Stomach smooth muscle (tissue), 2 donors: ENCODE measurements around the gene ELK4.

Source experiments
- H3K27ac ChIP-seq: one replicate; pipeline ENCODE4 v1.7.0; 2013; ENCODE audit warnings: mild to moderate bottlenecking, low read length, inconsistent platforms
- H3K27me3 ChIP-seq, 2 donors: one replicate each; pipeline ENCODE4 v1.7.0; 2013; ENCODE audit warnings: low read length in 2 of 2; ENCODE audit not compliant: insufficient read depth in 2 of 2, control insufficient read depth in 1 of 2
- H3K36me3 ChIP-seq, 2 donors: one replicate each; pipeline ENCODE4 v1.7.0; 2013; ENCODE audit warnings: low read length in 2 of 2; ENCODE audit not compliant: control insufficient read depth in 2 of 2, insufficient read depth in 2 of 2
- H3K4me1 ChIP-seq: one replicate; pipeline ENCODE4 v1.7.0; 2013; ENCODE audit warnings: low read length; ENCODE audit not compliant: control insufficient read depth, insufficient read depth
- H3K4me3 ChIP-seq, 2 donors: one replicate each; pipeline ENCODE4 v1.7.0; 2013; ENCODE audit warnings: low read length in 2 of 2
- H3K9ac ChIP-seq, 2 donors: one replicate each; pipeline ENCODE4 v1.7.0; 2013; ENCODE audit warnings: low read length in 2 of 2, mild to moderate bottlenecking in 1 of 2
- H3K9me3 ChIP-seq, 2 donors: one replicate each; pipeline ENCODE4 v1.7.0; 2013; ENCODE audit warnings: low read length in 2 of 2; ENCODE audit not compliant: control insufficient read depth in 2 of 2
- donor health status: healthy.
- donor health status: Pancreatic carcinoma.

Gene ELK4

DNA sequence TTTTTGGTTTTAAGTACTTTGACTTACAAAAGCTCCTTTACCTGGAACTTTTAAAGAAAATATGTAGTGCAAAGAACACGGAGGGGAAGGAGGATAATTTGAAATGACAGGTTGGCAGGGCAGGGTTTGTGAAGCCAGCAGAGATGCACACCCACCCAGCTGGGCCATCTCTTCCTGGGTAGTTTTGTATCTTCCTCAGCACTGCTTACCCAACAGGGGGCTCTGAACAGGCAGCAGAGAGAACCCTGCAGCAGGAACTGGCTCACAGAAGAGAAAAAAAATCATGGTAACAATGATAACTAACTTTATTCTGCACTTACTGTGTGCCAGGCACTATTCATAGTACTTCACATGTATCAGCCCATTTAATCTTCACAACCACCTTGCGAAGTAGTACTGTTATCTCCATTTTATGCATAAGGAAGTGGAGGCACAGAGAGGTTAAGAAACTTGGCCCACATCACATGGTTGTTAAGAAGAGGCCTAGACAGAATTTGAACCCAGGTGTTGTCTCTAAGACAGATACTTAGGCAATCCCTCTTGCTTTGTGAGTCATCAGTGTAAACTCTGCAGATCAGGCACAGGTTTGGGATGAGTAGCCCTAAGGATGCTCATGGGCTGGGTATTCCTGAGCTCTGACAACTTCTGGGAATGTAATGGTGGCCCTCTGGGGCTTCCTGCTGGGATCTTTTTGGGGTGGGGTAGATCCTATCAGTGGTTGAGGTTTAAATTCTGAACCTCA is 60.8 kb downstream of the ELK4 start:
- Histone ChIP-seq H3K36me3 (no peaks in the 10 kb centered on the region), H3K9me3 (no peaks in the 10 kb centered on the region), H3K4me3 (no peak overlapping the region), H3K9ac (no peak overlapping the region), H3K27ac (no peak overlapping the region), H3K27me3 (peaks cover 26 to 31% of the 10 kb centered on the region in 2 donors), H3K4me1 (peaks cover 5% of the 10 kb centered on the region)

DNA sequence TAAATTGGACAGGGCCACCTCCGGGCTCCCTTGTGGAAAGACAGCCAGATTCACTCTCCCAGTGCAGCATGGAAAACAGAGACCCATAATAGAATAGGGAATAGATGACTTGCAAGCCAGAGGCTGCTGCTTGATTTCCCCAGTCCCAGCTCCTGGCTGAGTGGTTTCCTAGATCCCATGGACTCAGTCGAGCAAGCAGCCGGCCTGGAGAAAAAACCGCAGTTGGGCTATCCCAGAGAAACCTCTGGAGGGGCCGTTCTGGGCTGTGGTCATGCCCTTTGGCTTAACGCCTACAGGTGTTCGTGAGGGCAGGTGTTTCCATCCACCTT is 61.7 kb downstream of the ELK4 start:
- Histone ChIP-seq H3K9me3 (no peaks in the 10 kb centered on the region), H3K36me3 (no peaks in the 10 kb centered on the region), H3K4me1 (peaks cover 3% of the 10 kb centered on the region), H3K9ac (no peak overlapping the region), H3K27ac (no peak overlapping the region), H3K4me3 (no peak overlapping the region), H3K27me3 (peaks cover 26 to 29% of the 10 kb centered on the region in 2 donors)

DNA sequence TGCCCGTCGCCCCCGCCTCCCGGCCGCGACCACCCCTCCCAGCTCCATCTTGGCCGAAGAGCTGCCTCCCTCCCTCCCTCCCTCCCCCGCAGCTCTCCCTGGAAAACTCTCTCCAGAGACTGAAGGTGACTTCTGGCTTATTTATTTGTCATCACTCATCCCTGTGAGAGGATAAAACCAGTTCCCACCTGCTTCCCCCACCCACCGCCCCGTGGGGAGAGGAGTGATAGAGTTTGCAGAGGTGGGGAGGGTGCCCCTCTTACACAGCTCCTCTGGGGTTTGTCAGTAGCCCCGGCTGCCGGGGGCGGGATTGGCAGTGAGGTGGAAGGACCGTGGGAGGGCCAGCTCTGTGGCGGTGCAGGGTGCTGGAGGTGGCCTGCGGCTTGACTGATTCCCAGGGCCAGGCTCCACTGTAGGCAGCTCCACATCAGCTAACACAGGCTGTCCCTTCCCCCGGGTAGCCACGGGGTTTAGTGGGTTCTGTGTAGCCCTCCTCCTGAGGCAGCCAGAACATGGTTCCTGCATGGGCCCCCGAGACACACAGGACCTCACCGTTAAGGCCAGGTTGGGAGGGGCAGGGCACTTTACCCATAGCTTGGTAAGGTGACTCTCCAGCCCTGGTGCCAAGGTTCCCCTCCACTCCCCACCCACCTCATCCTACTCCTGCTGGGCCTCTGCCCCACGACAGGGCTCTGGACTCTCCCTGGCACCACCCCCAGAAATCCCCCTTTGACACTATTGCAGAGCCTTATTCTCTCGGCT is 62.2 kb downstream of the ELK4 start:
- H3K4me3 ChIP-seq = no peak overlapping the region
- peaks cover 3% of the 10 kb centered on the region for H3K4me1 ChIP-seq
- H3K9me3 ChIP-seq = no peaks in the 10 kb centered on the region
- no peaks in the 10 kb centered on the region for H3K36me3 ChIP-seq
- H3K27me3 ChIP-seq = peaks cover 27 to 29% of the 10 kb centered on the region in 2 donors
- H3K9ac ChIP-seq = no peak overlapping the region
- no peak overlapping the region for H3K27ac ChIP-seq

DNA sequence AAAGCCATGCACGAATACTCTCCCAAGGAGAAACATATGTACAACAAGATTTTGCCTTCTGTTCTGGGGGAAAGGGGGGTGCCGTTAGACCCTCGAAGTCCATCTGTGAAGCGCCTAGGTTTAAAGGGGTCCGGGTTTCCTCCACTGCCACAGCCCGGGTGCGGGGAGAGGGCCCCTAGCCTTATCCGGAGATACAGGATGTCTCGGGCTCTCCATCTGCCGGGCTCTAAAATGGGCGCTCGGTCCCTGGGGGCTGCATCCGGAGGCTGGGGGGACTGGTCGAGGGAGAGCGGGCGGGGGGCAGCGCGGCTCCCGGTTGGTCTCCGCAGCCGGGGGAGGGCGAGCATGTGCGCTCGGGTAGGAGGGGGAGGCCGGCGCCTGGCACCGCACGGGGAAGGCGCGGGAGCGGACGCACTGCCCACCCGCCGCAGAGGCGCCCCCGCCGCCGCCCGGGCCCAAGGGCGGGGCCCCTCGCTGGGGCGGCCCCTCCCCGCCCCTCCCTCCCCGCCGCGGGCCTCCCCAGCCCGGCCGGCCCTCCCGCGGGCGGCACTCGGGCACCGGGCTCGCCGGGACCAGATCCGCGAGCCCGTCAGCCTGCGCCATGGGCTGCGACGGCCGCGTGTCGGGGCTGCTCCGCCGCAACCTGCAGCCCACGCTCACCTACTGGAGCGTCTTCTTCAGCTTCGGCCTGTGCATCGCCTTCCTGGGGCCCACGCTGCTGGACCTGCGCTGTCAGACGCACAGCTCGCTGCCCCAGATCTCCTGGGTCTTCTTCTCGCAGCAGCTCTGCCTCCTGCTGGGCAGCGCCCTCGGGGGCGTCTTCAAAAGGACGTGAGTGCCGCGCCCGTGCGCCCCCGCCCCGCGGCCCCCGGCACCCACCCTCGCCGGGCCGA is 63.1 kb downstream of the ELK4 start:
- Histone ChIP-seq H3K27ac (no peak overlapping the region), H3K4me1 (peaks cover 3% of the 10 kb centered on the region), H3K9ac (no peak overlapping the region)

DNA sequence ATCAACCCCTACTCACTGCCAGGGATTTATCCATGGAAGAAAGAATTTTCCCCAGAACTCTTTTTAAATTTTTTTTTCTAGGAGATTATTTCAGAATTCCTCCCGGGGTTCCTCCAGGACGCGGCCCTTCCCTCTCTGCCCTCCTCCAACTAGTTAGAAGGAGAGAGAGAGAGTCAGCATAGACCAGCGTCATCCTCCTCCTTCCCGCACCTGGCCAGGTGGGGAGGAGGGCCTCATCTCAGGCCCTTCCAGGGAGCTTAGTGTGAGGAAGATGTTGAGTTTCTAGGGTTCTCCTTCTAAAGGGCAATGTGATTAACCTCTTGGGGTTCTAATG is 63.7 kb downstream of the ELK4 start:
- Histone ChIP-seq H3K4me1 (peaks cover 3% of the 10 kb centered on the region), H3K9ac (no peak overlapping the region), H3K27me3 (peaks cover 29 to 35% of the 10 kb centered on the region in 2 donors), H3K9me3 (no peaks in the 10 kb centered on the region), H3K27ac (no peak overlapping the region), H3K36me3 (no peaks in the 10 kb centered on the region), H3K4me3 (peak overlapping the region in 1 of 2 donors; percentile 40)

More for the DNA sequence above, 63.1 kb downstream of the ELK4 start:
- Histone ChIP-seq H3K27me3 (peaks cover 29 to 34% of the 10 kb centered on the region in 2 donors), H3K36me3 (no peaks in the 10 kb centered on the region), H3K9me3 (no peaks in the 10 kb centered on the region), H3K4me3 (peak overlapping the region in 1 of 2 donors; percentile 65)

DNA sequence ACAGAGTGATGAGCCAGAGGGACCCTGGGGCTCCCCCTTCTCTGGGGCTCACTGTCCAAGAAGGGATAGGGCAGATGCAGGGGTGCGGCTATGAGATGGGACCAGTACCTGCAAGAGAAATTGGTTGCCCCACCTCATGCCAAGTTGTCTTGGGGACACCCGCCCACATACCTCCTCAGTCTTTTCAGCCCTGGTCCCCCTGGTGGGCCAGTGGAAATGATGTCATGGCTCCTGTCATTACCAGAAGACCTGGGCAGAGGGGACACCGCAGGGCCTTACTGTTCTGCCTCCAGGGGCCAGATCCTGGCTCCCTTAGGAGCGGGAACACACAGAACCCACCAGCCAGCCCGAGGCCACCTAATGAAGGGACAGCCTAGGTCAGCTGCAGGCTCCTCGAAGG is 64.1 kb downstream of the ELK4 start:
- peaks cover 3% of the 10 kb centered on the region for H3K4me1 ChIP-seq
- H3K4me3 ChIP-seq = no peak overlapping the region
- no peak overlapping the region for H3K9ac ChIP-seq
- no peaks in the 10 kb centered on the region for H3K9me3 ChIP-seq
- no peaks in the 10 kb centered on the region for H3K36me3 ChIP-seq
- peaks cover 28 to 35% of the 10 kb centered on the region in 2 donors for H3K27me3 ChIP-seq
- no peak overlapping the region for H3K27ac ChIP-seq

DNA sequence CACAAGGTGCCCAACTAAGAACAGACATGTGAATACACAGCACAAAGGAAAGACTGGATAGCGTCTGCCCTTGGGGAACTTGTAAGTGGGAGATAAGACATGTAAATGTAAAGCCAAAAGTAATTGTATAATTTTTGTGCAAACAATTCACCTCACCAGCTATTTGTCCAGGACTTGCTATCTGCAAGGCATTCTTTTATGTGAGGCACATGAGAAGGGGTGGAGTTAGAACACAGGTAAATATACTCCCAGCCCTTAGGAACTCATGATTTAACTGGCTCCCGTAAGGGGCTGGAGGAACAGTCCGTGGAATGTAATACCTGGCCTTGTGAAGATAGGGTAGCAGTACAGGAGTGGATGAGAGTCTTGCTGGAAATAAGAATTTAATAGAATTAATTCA is 66.0 kb downstream of the ELK4 start:
- no peak overlapping the region for H3K27ac ChIP-seq
- H3K27me3 ChIP-seq = peaks cover 24 to 26% of the 10 kb centered on the region in 2 donors
- H3K4me3 ChIP-seq = no peak overlapping the region

DNA sequence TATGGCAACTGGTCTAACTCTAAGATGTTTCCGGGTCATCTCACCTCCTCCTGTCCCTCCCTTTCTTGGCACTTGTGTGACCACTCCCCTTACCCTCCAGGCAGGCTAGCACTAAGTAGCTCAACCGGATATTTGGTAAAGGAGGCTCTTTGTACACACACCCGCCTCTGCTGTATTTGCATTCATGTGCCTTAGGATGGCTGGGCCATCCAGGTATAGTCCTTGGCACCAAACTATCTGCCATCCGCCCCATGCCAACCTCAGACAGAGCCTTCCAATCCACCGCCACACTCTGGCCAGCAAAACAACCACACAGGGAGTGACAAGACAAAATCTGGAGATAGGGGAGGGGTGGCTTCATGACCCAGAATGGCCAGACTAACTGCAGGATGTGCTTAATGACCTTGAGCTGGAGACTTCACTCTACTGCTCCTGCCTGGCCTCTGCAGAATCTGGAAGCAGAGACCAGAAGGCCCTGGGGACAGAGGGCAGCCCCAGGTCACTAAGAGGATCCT is 67.8 kb downstream of the ELK4 start:
- no peaks in the 10 kb centered on the region for H3K36me3 ChIP-seq
- H3K4me1 ChIP-seq = peaks cover 3% of the 10 kb centered on the region
- no peak overlapping the region for H3K27ac ChIP-seq
- H3K27me3 ChIP-seq = peaks cover 18 to 23% of the 10 kb centered on the region in 2 donors
- H3K9me3 ChIP-seq = peaks cover 8 to 16% of the 10 kb centered on the region in 2 donors
- no peak overlapping the region for H3K4me3 ChIP-seq
- H3K9ac ChIP-seq = no peak overlapping the region

More for the DNA sequence above, 66.0 kb downstream of the ELK4 start:
- Histone ChIP-seq H3K4me1 (peaks cover 3% of the 10 kb centered on the region), H3K36me3 (no peaks in the 10 kb centered on the region), H3K9ac (no peak overlapping the region), H3K9me3 (peaks cover 8 to 15% of the 10 kb centered on the region in 2 donors)

DNA sequence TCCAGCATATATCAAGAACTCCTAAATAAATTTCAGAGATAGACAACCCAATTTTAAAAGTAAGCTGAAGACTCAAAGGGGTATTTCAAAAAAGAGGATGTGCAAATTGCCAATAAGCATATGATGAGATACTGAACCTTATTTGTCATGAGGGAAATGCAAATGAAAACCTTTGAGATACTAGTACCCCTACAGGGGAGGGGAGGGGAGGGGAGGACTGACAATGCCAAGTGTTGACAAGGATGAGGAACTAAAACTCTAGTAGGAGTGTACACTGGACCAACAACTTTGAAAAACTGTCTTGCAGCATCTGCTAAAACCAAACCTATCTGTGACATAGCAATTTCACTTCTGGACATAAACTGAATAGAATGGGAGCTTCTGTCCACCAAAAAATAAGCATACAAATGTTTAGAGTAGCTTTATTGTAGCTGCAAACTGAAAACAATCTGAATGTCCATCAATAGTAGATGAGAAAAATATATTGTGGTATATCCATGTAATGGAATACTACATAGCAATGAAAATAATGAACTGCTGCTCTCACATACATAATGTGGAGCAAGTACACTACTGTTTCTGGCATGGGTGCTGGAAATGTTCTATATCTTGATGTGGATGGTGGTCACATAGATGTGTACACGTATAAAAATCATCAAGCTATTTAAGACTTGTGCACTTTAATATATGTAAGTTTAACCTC is 70.2 kb downstream of the ELK4 start:
- Histone ChIP-seq H3K4me1 (no peaks in the 10 kb centered on the region), H3K27ac (no peak overlapping the region), H3K36me3 (no peaks in the 10 kb centered on the region), H3K9me3 (peaks cover 8 to 16% of the 10 kb centered on the region in 2 donors), H3K9ac (no peak overlapping the region), H3K27me3 (peaks cover 0 to 8% of the 10 kb centered on the region in 2 donors), H3K4me3 (no peak overlapping the region)
